ENCODE data around the gene ULK1. TPM values are rescaled to one million over a fixed set of nuclear protein-coding genes. Genes with fewer than 3 reads are reported as not detected.
"Not testable (repeated sequence)": the region's sequence is repeated elsewhere in the genome, so short reads cannot be mapped to it uniquely, and the experiment has no call there.

Gene ULK1
- total and polyA plus RNA-seq, 12 donors = 2.9 to 123 (median 29.9) TPM

DNA sequence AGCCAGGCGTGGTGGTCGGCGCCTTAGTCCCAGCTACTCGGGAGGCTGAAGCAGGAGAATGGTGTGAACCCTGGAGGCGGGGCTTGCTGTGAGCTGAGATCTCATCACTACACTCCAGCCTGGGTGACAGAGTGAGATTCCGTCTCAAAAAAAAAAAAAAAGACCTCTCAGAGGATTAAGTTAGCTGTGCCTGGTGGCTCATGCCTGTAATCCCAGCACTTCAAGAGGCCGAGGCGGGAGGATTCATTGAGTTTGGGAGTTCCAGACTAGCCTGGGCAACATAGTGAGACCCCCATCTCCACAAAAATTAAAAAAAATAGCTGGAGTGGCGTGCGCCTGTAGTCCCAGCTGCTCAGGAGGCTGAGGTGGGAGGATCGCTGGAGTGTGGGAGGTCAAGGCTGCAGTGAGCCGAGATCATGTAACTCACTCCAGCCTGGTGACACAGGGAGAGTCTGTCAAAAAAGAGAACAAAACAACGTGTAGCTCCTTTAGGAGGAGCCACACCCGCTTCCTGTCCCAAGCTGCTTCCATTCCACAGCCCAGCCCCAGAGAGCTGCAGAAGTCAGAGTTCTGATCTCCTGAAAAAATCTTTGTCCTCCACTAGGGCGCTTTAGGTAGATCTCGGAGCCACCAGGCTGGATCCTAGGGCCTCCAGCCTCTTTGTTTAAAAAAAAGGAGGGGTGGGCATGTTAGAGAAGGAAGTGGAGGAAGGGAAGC is 11.5 kb upstream of the ULK1 start:
- H3K4me3 ChIP-seq = no peak overlapping the region
- TF ChIP-seq, protein P1, sequence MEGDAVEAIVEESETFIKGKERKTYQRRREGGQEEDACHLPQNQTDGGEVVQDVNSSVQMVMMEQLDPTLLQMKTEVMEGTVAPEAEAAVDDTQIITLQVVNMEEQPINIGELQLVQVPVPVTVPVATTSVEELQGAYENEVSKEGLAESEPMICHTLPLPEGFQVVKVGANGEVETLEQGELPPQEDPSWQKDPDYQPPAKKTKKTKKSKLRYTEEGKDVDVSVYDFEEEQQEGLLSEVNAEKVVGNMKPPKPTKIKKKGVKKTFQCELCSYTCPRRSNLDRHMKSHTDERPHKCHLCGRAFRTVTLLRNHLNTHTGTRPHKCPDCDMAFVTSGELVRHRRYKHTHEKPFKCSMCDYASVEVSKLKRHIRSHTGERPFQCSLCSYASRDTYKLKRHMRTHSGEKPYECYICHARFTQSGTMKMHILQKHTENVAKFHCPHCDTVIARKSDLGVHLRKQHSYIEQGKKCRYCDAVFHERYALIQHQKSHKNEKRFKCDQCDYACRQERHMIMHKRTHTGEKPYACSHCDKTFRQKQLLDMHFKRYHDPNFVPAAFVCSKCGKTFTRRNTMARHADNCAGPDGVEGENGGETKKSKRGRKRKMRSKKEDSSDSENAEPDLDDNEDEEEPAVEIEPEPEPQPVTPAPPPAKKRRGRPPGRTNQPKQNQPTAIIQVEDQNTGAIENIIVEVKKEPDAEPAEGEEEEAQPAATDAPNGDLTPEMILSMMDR (IDR thresholded peaks at IDR 0.05) = no peak
- TF ChIP-seq POLR2A (IDR thresholded peaks at IDR 0.05) = no peak
- intact Hi-C loops (cut with DNase I) = no loop called here
- H3K9me3 ChIP-seq (replicated peaks in 1 of 3) = no peaks in the 10 kb centered on the region
- H3K27me3 ChIP-seq = no peaks in the 10 kb centered on the region
- DNase-seq = no peak
- H3K36me3 ChIP-seq (replicated peaks in 1 of 2) = no peaks in the 10 kb centered on the region
- H3K27ac ChIP-seq = no peak overlapping the region
- WGBS, 4 donors = 76 to 84% (median 79%) methylated on average over 16 of the region's 16 CpGs
- H3K4me1 ChIP-seq (replicated peaks in 1 of 2) = no peaks in the 10 kb centered on the region

- no peaks in the 10 kb centered on the region for H3K4me1 ChIP-seq (replicated peaks in 1 of 2)
- WGBS, 4 donors = 79 to 94% (median 85%) methylated on average over 2 to 4 of the region's 4 CpGs
- H3K9me3 ChIP-seq (replicated peaks in 1 of 3) = no peaks in the 10 kb centered on the region
- intact Hi-C loops (cut with DNase I) = no loop called here
- no peak overlapping the region for H3K4me3 ChIP-seq
- DNase-seq = no peak
- H3K27ac ChIP-seq = no peak overlapping the region
- no peaks in the 10 kb centered on the region for H3K36me3 ChIP-seq (replicated peaks in 1 of 2)
- TF ChIP-seq POLR2A (IDR thresholded peaks at IDR 0.05) = no peak
- TF ChIP-seq, protein P1 (IDR thresholded peaks at IDR 0.05) = no peak
- H3K27me3 ChIP-seq = no peaks in the 10 kb centered on the region
Observed at GRCh38 chr12:131883521-131883900, 10.9 kb upstream of the ULK1 start.

DNA sequence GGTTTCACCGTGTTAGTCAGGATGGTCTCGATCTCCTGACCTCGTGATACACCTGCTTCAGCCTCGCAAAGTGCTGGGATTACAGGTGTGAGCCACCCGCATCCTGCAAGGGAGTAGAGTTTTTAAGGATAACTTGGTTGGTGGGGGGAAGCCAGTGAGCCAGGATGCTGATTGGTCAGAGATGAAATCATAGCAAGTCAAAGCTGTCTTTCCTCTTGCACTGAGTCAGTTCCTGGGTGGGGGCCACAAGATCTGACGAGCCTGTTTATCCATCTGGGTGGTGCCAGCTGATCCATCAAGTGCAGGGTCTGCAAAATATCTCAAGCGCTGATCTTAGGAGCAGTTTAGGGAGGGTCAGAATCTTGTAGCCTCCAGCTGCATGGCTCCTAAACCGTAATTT is 9.3 kb upstream of the ULK1 start:
- 84 to 94% (median 91%) methylated on average over 7 to 8 of the region's 8 CpGs for WGBS, 4 donors
- DNase-seq; H3K9me3 ChIP-seq (replicated peaks in 1 of 3); H3K4me1 ChIP-seq (replicated peaks in 1 of 2); H3K36me3 ChIP-seq (replicated peaks in 1 of 2); intact Hi-C loops (cut with DNase I); H3K4me3 ChIP-seq; H3K27me3 ChIP-seq; H3K27ac ChIP-seq: not testable (repeated sequence)

GRCh38 chr12:131885543-131886057 is 8.8 kb upstream of the ULK1 start:
- no peaks in the 10 kb centered on the region for H3K4me1 ChIP-seq (replicated peaks in 1 of 2)
- H3K27me3 ChIP-seq = no peaks in the 10 kb centered on the region
- H3K36me3 ChIP-seq (replicated peaks in 1 of 2) = no peaks in the 10 kb centered on the region
- 88 to 90% (median 90%) methylated on average over 7 of the region's 7 CpGs for WGBS, 4 donors
- intact Hi-C loops (cut with DNase I) = no loop called here
- H3K9me3 ChIP-seq (replicated peaks in 1 of 3) = no peaks in the 10 kb centered on the region
- no peak overlapping the region for H3K27ac ChIP-seq
- no peak overlapping the region for H3K4me3 ChIP-seq
- TF ChIP-seq, protein P1 (IDR thresholded peaks at IDR 0.05) = no peak
- TF ChIP-seq POLR2A (IDR thresholded peaks at IDR 0.05) = no peak
- DNase-seq = no peak

GRCh38 chr12:131891722-131892121 is 2.7 kb upstream of the ULK1 start:
- H3K36me3 ChIP-seq (replicated peaks in 1 of 2); H3K4me3 ChIP-seq; H3K9me3 ChIP-seq (replicated peaks in 1 of 3); H3K27ac ChIP-seq; intact Hi-C loops (cut with DNase I); DNase-seq; H3K27me3 ChIP-seq: not testable (repeated sequence)
- 85 to 86% (median 86%) methylated on average over 8 of the region's 8 CpGs for WGBS, 4 donors
- H3K4me1 ChIP-seq (replicated peaks in 1 of 2) = peaks cover 7 to 12% of the 10 kb centered on the region in 2 donors

Measured in adrenal gland (tissue), 12 donors.